GM21447 (cell line): Measurements from ENCODE around the gene ENPP7.

ENCODE experiments used
- ATAC-seq: cut with Tn5 transposase; IDR thresholded peaks from one replicate; pipeline ENCODE4 v1.9.1; 2021; ENCODE audit not compliant: unreplicated experiment

The ENPP7 gene

GRCh38 chr17:79730437-79730768 lies 340 bp upstream of the ENPP7 start:
- ATAC-seq = no peak

GRCh38 chr17:79732254-79732653 lies 1.5 kb downstream of the ENPP7 start:
- no peak for ATAC-seq

- ATAC-seq = no peak
Observed at GRCh38 chr17:79732804-79733691, 2.3 kb downstream of the ENPP7 start.

GRCh38 chr17:79733692-79734070 lies 2.9 kb downstream of the ENPP7 start:
- no peak for ATAC-seq

GRCh38 chr17:79735096-79735495 lies 4.4 kb downstream of the ENPP7 start:
- ATAC-seq = no peak

- ATAC-seq = no peak
Observed at GRCh38 chr17:79737046-79737921, 6.5 kb downstream of the ENPP7 start.

DNA sequence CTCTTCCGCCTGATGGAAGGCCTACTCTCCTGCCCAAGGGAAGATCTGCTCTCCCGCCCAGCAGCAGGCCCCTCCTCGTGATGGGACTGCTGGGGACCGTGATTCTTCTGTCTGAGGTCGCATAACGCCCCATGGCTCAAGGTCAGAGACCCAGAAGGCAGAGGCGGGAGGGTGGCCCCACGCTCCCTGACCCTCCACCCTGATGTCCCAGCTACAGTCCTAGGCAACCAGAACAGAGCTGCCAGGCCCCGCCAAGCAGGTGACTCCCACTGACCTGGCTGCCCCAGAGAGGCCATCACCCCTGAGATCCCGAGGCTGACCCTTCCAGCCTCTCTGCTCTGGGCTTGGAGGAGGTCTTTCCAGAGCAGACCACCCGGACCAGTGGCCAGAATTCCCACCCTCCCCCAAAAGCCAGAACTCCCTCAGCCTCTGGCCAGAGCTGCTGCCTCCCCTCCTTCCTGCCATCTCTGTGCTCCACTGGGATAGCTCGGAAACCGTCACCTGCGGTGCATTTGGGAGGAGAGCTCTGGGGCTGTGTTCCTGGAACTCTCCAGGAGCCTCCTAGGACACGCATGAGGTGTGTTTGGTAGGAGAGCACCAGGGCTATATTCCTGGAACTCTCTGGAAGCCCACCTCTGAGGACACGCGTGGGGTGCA lies 7.3 kb downstream of the ENPP7 start:
- ATAC-seq = no peak

GRCh38 chr17:79738643-79739042 lies 7.9 kb downstream of the ENPP7 start:
- ATAC-seq = no peak

DNA sequence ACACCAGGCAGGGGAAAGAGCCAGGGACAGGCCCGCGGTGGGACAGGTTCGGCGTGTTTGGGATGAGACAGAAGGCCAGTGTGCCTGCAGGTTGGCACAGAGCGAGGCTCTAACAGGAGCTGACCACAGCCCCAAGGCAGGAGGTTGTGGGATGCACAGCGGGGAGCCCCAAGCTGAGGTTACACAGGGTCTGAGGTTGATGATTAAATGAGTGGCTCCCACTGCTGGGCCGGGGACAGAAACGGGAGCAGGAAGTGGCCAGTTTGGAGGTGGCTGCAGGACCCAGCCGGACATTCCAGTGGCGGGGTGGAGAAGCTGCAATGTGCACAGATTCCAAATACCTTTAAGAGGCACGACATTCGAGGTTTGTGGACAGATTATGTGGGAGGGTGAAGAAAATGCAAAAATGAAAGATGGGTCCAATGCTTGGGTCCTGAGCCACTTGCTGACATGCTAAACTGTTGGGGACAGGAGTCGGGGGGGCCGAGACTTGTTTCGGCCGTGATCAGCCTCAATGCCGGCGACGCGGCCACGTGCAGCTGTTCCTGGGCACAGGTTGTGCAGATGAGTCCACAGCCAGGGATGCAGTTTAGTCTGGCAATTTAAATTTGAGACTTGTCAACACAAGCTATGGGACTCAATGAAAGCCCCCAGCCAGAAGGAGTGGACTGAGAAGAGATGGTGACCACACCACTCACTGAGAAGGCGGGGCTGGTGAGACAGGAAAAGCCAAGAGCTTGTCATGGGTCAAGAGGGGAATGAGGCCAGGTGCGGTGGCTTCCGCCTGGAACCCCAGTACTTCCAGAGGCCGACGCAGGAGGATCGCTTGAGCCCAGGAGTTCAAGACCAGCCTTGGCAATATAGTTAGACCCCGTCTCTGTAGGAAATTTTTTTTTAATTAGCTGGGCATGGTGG lies 8.7 kb downstream of the ENPP7 start:
- ATAC-seq = no peak

DNA sequence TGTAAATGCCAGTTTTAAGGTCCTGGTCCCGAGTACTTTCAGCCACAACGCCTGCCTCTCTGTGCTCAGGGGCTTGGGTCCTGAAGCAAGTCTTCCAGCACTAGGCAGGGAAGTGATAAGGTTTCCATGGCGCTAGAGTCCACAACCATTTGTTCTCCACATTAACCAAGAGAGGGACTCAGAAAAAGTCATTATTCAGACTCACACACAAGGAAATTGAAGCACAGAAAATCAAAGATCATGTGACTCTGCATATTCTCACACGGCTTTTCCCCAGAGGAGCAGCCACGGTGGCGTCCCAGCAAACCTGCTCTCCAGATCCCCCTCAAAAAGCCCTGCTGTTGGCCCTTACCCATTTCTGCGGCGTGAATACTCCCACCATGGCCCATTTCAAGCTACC lies 9.7 kb downstream of the ENPP7 start:
- ATAC-seq = no peak

DNA sequence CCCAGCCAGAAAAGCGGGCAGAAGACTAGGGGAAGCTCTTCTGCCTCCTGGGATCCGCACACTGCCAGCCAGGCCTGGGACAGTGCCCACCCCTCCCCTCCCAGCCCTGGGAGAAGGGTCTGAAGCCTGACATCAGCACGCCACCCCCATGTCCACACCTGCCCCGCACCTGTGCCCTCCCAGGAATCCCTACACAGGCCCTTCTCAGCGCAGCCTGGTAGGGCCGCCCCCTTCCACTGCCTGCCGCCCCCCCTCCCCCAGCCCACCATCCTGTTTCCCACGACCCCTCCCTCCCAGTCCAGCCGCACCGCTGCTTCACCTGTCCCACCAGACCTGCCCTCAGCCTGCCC lies 10.6 kb downstream of the ENPP7 start:
- no peak for ATAC-seq

GRCh38 chr17:79741751-79742588 lies 11.2 kb downstream of the ENPP7 start:
- ATAC-seq = no peak

DNA sequence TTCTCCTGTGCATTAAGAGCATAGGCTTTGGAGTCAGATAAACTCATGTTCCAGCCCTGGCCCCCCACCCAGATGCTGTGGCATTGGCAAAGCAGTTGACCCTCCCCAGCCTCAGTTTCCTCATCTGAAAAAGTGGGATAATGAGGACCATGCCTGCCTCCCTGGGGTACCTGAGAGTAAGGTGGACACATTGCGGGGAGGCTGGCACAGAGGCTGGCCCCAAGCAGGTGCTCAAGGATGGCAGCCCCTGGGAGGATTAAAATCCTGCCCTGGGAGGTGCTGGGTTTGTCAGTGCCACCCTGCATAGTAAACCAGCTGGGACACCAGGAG lies 11.8 kb downstream of the ENPP7 start:
- ATAC-seq = no peak

- ATAC-seq = no peak
Observed at GRCh38 chr17:79742951-79743476, 12.3 kb downstream of the ENPP7 start.

GRCh38 chr17:79743614-79744013 lies 12.9 kb downstream of the ENPP7 start:
- no peak for ATAC-seq

DNA sequence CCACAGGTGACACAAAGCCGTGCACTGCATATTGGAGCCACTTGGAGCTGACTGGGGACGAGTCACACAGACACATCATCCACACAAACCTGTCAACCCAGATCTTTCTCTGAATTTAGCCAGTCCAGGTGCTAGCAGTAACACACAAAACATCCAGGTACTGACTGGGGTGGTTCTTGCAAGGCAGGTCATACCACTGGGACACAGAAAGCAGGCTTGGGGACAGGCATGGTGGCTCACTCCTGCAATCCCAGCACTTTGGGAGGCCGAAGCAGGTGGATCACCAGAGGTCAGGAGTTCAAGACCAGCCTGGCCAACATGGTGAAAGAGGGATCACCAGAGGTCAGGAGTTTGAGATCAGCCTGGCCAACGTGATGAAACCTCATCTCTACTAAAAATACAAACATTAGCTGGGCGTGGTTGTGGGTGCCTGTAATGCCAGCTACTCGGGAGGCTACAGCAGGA lies 14.9 kb downstream of the ENPP7 start:
- ATAC-seq = no peak

DNA sequence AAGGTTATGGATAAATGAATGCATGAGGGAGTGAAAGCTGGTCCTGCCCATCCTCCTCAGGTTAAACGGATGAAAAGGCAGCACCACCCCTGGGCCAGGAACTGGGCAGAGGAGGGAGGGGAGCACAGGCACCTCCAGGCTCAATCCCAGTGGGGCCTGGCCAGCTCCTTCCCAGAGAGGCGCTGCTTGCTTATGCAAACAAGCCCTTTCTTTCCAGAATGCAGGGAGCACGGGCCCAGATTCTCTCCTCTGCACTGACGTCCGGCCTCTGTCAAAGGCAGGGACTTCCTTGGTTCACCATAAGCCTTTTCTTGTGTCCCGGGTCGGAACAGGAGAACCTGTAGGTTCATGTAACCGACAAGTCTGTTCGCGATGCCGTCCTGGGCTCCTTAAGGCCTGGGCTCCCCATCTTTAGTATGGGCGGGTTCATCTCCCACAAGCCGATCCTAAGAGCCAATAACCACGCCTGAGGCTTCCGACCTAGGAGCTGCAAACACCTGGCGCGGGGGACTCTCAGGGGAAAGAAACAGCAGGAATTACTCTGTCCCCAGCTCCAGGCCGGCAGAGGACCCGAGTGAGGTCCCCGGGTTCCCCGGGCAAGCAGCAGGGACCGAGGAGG lies 16.3 kb downstream of the ENPP7 start:
- ATAC-seq = no peak

GRCh38 chr17:79747508-79748294 lies 17.0 kb downstream of the ENPP7 start:
- no peak for ATAC-seq
